Skin epidermis (tissue), 12 donors: ENCODE data around the gene CAPN12.

ENCODE experiments used
- H3K27ac ChIP-seq, 21 experiments: fragments of 200-600 bp; sonication (generic) in 11 of 21; one replicate each; pipeline ENCODE4 v1.5.0; 2020; ENCODE audit warnings: mild to moderate bottlenecking in 3 of 21, inconsistent platforms in 2 of 21, moderate library complexity in 2 of 21
- H3K4me3 ChIP-seq, 7 experiments: fragments of 200-600 bp; sonication (generic) in 2 of 7; one replicate each; pipeline ENCODE4 v1.5.0; 2020; ENCODE audit warnings: inconsistent platforms in 2 of 7, mild to moderate bottlenecking in 2 of 7, moderate library complexity in 1 of 7

The CAPN12 gene

DNA sequence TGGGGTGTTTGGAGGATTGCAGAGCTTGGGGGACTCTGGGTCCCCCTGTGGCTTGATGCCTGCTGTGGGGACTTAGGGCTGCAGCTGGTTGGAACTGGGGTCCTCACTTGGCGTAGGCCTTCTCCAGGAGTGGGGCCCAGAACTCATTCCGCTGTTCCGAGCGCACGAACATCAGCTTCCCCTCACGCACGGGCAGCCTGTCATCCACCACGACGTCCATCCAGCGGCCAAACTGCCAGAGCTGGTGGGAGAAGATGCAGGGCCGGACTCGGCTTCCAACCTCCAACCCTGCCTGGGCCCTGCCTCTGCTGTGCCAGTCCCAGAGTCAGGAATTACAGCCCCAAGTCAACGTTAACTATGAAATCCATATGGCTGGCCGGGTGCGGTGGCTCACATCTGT lies 2.6 kb downstream of the CAPN12 start:
- Histone ChIP-seq H3K4me3 (no peak overlapping the region), H3K27ac (no peak overlapping the region)

GRCh38 chr19:38740932-38741331 lies 3.3 kb downstream of the CAPN12 start:
- Histone ChIP-seq H3K27ac (no peak overlapping the region), H3K4me3 (no peak overlapping the region)

- no peak overlapping the region for H3K4me3 ChIP-seq
- H3K27ac ChIP-seq = peak overlapping the region in 4 of 21 experiments; percentile 3 to 55 (median 33)
Observed at GRCh38 chr19:38740257-38740592, 4.0 kb downstream of the CAPN12 start.

- Histone ChIP-seq H3K27ac (peak overlapping the region in 5 of 21 experiments; percentile 3 to 55 (median 37)), H3K4me3 (no peak overlapping the region)
Observed at GRCh38 chr19:38739440-38740256, 4.6 kb downstream of the CAPN12 start.

GRCh38 chr19:38737921-38738737 lies 6.1 kb downstream of the CAPN12 start:
- no peak overlapping the region for H3K27ac ChIP-seq
- no peak overlapping the region for H3K4me3 ChIP-seq

DNA sequence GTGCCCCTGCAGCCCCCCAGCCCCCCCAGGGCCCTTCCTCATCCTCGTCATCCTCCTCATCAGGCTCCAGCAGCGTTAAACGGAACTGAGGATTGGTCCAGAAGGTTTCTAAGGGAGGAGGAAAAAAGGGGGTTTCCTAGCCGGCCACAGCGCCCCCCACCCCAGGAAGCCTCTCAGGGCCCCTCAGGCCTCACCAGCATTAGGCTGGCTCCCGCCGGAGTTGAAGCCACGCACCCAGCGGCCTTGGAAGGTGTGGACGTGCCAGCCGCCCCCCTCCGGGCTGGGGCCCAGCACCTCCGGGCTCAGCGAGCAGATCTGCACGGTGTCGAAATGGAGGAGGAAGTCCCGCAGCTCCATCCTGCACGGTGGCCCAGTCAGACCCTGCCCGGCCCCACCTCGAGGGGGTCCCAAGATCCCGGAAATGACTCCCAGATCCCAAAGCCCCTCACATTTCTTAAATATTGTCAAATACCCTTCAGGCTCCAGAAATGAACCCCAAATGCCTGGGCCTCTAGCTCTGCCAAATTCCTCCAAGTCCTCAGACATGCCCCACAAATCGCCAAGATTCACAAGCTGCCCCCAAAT lies 6.9 kb downstream of the CAPN12 start:
- peak overlapping the region in 1 of 7 experiments; percentile 6 for H3K4me3 ChIP-seq
- peak overlapping the region in 6 of 21 experiments; percentile 1 to 63 (median 38) for H3K27ac ChIP-seq

GRCh38 chr19:38736413-38737280 lies 7.6 kb downstream of the CAPN12 start:
- Histone ChIP-seq H3K4me3 (peak overlapping the region; percentile 16 to 43 (median 36)), H3K27ac (peak overlapping the region in 16 of 21 experiments; percentile 12 to 84 (median 60))

- H3K27ac ChIP-seq = peak overlapping the region in 16 of 21 experiments; percentile 12 to 84 (median 60)
- H3K4me3 ChIP-seq = peak overlapping the region; percentile 16 to 43 (median 36)
Observed at GRCh38 chr19:38736036-38736412, 8.2 kb downstream of the CAPN12 start.

GRCh38 chr19:38735257-38735686 lies 9.0 kb downstream of the CAPN12 start:
- peak overlapping the region in 6 of 7 experiments; percentile 6 to 25 (median 12) for H3K4me3 ChIP-seq
- H3K27ac ChIP-seq = peak overlapping the region; percentile 14 to 90 (median 63)

DNA sequence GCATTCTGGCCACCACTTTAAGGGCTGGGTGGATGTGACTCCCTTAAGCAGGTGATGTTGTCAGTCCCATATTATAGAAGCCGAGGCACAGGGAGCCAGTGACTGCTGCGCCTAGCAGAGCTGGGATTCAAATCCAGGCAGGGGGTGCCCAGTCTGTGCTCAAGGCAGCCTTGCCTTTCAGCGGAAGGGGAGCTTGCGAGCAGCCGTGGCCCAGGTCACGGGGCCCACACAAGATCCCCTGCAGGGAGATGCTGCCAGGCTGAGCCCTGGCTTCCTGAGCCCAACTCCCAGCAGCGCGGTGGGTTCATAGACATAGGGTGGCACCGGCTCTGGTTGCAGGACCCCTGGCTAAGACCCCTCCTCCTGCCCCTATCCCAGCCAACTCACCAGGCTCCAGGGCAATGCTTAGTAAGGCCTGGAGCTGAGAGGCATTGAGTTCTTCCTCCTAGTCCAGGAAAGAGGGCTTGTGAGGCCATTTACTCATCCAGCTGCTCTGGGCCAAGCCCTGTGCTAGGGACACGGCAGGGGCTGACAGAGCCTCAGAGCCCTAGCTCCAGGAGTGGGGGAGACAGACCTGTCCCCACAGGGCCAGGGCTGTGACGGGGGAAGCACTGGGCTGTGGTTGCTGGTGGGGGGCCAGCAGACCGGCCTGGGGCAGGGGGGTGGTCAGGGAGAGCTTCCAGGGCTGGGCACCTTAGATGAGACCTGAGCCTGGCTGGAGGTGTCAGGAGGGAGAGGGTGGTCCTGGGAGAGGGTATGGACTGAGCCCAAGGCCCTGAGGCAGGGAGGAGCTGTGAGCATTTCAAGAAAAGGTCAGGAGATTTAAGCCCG lies 9.6 kb downstream of the CAPN12 start:
- peak overlapping the region in 6 of 7 experiments; percentile 6 to 25 (median 12) for H3K4me3 ChIP-seq
- peak overlapping the region; percentile 14 to 90 (median 63) for H3K27ac ChIP-seq

- Histone ChIP-seq H3K4me3 (peak overlapping the region in 1 of 7 experiments; percentile 22), H3K27ac (peak overlapping the region in 19 of 21 experiments; percentile 14 to 90 (median 64))
Observed at GRCh38 chr19:38734176-38734425, 10.2 kb downstream of the CAPN12 start.

DNA sequence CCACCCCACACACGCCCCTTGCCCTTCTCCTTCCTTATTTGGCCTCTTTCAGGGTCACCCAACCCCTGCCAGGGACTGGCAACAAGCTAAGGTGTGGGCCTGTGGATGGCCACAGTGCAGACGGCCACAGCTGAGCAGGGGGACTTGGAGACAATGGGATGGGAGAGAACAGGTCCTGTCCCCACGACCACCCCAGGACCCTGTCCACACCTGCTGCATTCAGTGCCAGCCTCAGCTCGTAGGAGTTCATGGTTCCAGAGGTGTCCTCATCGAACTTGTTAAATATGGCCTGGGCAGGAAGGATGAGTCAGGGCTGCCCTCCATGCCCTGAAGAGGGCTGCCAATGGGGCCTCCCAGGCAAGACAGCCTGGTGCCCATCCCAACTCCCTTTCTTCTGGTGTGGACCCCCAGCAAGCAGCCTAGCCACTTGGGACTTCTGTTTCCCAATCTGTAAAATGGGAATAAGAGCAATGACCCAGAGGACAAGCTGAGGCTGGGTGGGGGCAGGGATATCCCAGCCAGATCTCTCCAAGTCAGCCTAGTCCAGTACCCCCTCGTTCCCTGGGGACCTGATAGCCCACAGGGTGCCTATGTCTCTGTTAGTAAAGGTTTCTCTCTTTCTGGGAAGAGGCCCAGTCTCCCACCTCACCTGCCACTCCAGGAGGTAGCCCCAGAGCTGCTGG lies 10.6 kb downstream of the CAPN12 start:
- H3K4me3 ChIP-seq = no peak overlapping the region

DNA sequence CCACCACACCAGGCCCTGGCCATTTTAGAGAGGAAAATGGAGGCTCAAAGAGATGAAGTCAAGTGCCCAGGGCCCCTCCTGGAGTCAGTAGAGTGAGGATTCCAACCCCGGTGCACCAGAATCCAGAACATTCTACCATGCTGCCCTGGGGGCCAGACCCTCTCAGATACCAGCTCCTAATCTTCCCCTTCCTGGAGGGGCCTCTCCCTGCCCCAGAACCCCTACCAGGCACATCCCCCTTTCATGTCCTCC lies 11.1 kb downstream of the CAPN12 start:
- Histone ChIP-seq H3K27ac (peak overlapping the region in 15 of 21 experiments; percentile 9 to 90 (median 48)), H3K4me3 (no peak overlapping the region)

More for the DNA sequence above, 10.6 kb downstream of the CAPN12 start:
- peak overlapping the region in 19 of 21 experiments; percentile 23 to 90 (median 64) for H3K27ac ChIP-seq

- H3K4me3 ChIP-seq = no peak overlapping the region
- peak overlapping the region in 11 of 21 experiments; percentile 12 to 89 (median 53) for H3K27ac ChIP-seq
Observed at GRCh38 chr19:38731654-38732301, 12.5 kb downstream of the CAPN12 start.

GRCh38 chr19:38730731-38731589 lies 13.3 kb downstream of the CAPN12 start:
- H3K27ac ChIP-seq = peak overlapping the region in 8 of 21 experiments; percentile 12 to 81 (median 38)
- no peak overlapping the region for H3K4me3 ChIP-seq

- H3K27ac ChIP-seq = peak overlapping the region in 3 of 21 experiments; percentile 18 to 31 (median 20)
Observed at GRCh38 chr19:38730470-38730730, 13.9 kb downstream of the CAPN12 start.

More at GRCh38 chr19:38730470-38730730, 13.9 kb downstream of the CAPN12 start:
- H3K4me3 ChIP-seq = no peak overlapping the region
